Endothelial cell of umbilical vein (primary cell): ENCODE data around the gene ZMIZ1. TPM values are rescaled to one million over a fixed set of nuclear protein-coding genes. Genes with fewer than 3 reads are reported as not detected.

Experiments
- BruUV-seq: library from RNA; stranded (reverse); fragments of 400-500 nt; replicated peaks from 2 replicates; lab custom pipeline; 2021; lab: Mats Ljungman, UMichigan
- CTCF ChIA-PET: fragments of 300-600, 350-600 bp; sonication (Branson Sonifier 250); formaldehyde crosslinking; loops from one replicate; lab custom pipeline; 2021; ENCODE audit warnings: antibody characterized with exemption, inconsistent platforms; lab: Charles Lee
- POLR2A ChIA-PET: fragments of 300-600, 350-600 bp; sonication (Branson Sonifier 250); formaldehyde crosslinking; loops from one replicate; lab custom pipeline; 2021; ENCODE audit warnings: antibody characterized with exemption, inconsistent platforms; lab: Charles Lee
- DNase-seq: peaks from one replicate; pipeline ENCODE4 v3.0.0-alpha.2; 2011; ENCODE audit warnings: low read depth, low spot score
- FAIRE-seq: peaks from 2 replicates; lab custom pipeline; 2011; peaks lifted over from hg19 to GRCh38; lab: Jason Lieb, UNC
- H2AFZ ChIP-seq: 2 replicates; pipeline ENCODE4 v1.6.0; 2012; ENCODE audit warnings: low read depth, low read length, control low read depth, inconsistent platforms
- H3K27ac ChIP-seq: 2 replicates; pipeline ENCODE4 v1.5.1; 2011; ENCODE audit warnings: low read depth, mild to moderate bottlenecking, control low read depth, low read length, moderate library complexity; ENCODE audit not compliant: insufficient read depth
- H3K27me3 ChIP-seq, 2 experiments: 2 replicates each; pipeline versions ENCODE4 v1.6.0 to v1.6.1; 2011; ENCODE audit warnings: low read length in 2 of 2, mixed read lengths in 1 of 2; ENCODE audit not compliant: control insufficient read depth in 2 of 2, insufficient read depth in 2 of 2
- H3K36me3 ChIP-seq, 2 experiments: 2 replicates in 1 of 2; 3 replicates in 1 of 2; pipeline ENCODE4 v1.5.1; 2011; ENCODE audit warnings: low read length in 2 of 2, mild to moderate bottlenecking in 1 of 2, moderate library complexity in 1 of 2; ENCODE audit not compliant: control insufficient read depth in 2 of 2, insufficient read depth in 2 of 2; ENCODE audit errors: extremely low read depth in 1 of 2
- H3K4me1 ChIP-seq: 3 replicates; pipeline ENCODE4 v1.5.1; 2011; ENCODE audit warnings: mild to moderate bottlenecking, low read length; ENCODE audit not compliant: control insufficient read depth, insufficient read depth; ENCODE audit errors: extremely low read depth
- H3K4me2 ChIP-seq: 2 replicates; pipeline ENCODE4 v1.6.1; 2011; ENCODE audit warnings: low read length, control low read depth, mixed read lengths; ENCODE audit not compliant: insufficient read depth
- H3K4me3 ChIP-seq, 3 experiments: fragments of 200-600 bp in 1 of 3; sonication (generic), shearing (Covaris generic) in 1 of 3; replicated peaks in 1 of 3; 2 replicates each; pipeline ENCODE4 v1.5.1; 2011 to 2016; ENCODE audit warnings: control low read depth in 3 of 3, low read length in 3 of 3, mild to moderate bottlenecking in 2 of 3, inconsistent platforms in 1 of 3, low read depth in 1 of 3, moderate library complexity in 1 of 3; ENCODE audit not compliant: insufficient read depth in 1 of 3
- H3K79me2 ChIP-seq: 2 replicates; pipeline ENCODE4 v1.6.0; 2012; ENCODE audit warnings: low read length, inconsistent platforms; ENCODE audit not compliant: control insufficient read depth, insufficient read depth
- H3K9ac ChIP-seq: replicated peaks from 2 replicates; pipeline ENCODE3; 2011; ENCODE audit warnings: low read length, control low read depth; ENCODE audit not compliant: insufficient read depth; ENCODE audit errors: extremely low read depth
- H3K9me1 ChIP-seq: replicated peaks from 3 replicates; pipeline ENCODE4 v1.6.0; 2011; ENCODE audit warnings: mild to moderate bottlenecking, low read length; ENCODE audit not compliant: control insufficient read depth, insufficient read depth; ENCODE audit errors: extremely low read depth
- H3K9me3 ChIP-seq: replicated peaks from 2 replicates; pipeline ENCODE4 v1.5.1; 2012; ENCODE audit warnings: low read length, inconsistent platforms; ENCODE audit not compliant: control insufficient read depth, insufficient read depth
- H4K20me1 ChIP-seq: replicated peaks from 2 replicates; pipeline ENCODE3; 2011; ENCODE audit warnings: mild to moderate bottlenecking, low read length; ENCODE audit not compliant: control insufficient read depth, insufficient read depth; ENCODE audit errors: extremely low read depth
- EZH2 ChIP-seq: IDR thresholded peaks from 2 replicates; pipeline ENCODE4 v1.6.1; 2012; ENCODE audit warnings: borderline replicate concordance, low read depth, mild to moderate bottlenecking, moderate library complexity, low read length, inconsistent platforms; ENCODE audit not compliant: severe bottlenecking
- FOS ChIP-seq: IDR thresholded peaks from 2 replicates; pipeline ENCODE4 v1.6.1; 2011; ENCODE audit warnings: mild to moderate bottlenecking, low read length, moderate library complexity, borderline replicate concordance; ENCODE audit not compliant: insufficient read depth
- JUN ChIP-seq: IDR thresholded peaks from 2 replicates; pipeline ENCODE4 v1.6.1; 2011; ENCODE audit warnings: borderline replicate concordance, low read depth; ENCODE audit not compliant: insufficient read length, insufficient read depth
- MYC ChIP-seq: IDR thresholded peaks from one replicate; pipeline ENCODE4 v1.6.1; 2011; ENCODE audit warnings: mild to moderate bottlenecking, low read depth, low read length
- POLR2A ChIP-seq: IDR thresholded peaks from 2 replicates; pipeline ENCODE4 v1.6.1; 2012; ENCODE audit warnings: low read depth, mild to moderate bottlenecking, control low read depth, low read length
- POLR2AphosphoS5 ChIP-seq: IDR thresholded peaks from 2 replicates; pipeline ENCODE4 v1.6.1; 2012; ENCODE audit warnings: low read depth, mild to moderate bottlenecking, control low read depth, low read length, moderate library complexity; ENCODE audit not compliant: insufficient read depth
- dilution Hi-C: fragments of 300-500 bp; cut with MboI; formaldehyde crosslinking; loops from one replicate; pipeline ENCODE4 v1.15.0; 2019; ENCODE audit warnings: low sequenced_read_pairs; ENCODE audit not compliant: extremely low pct_ligation_motif_present
- intact Hi-C: fragments of 100-400 bp; cut with micrococcal nuclease; formaldehyde crosslinking; loops from one replicate; pipeline ENCODE4 v1.10.0; 2022
- polyA plus RNA-seq, 4 experiments: library from polyadenylated mRNA; depleted of rRNA in 3 of 4; stranded (reverse) in 3 of 4; unstranded in 1 of 4; fragments of >200 nt; gene quantifications; 2 replicates each; pipeline versions ENCODE4 v1.2.1 to v1.2.3, GENCODE V29; 2011 to 2012; ENCODE audit warnings: missing spikeins in 1 of 4
- total RNA-seq: library from RNA; stranded (reverse); gene quantifications from 2 replicates; pipeline ENCODE4 v1.2.3, GENCODE V29; 2021
- TF ChIP-seq, protein P1 (sequence below): IDR thresholded peaks from 2 replicates; pipeline ENCODE4 v1.6.1; 2011; ENCODE audit not compliant: insufficient read depth, insufficient read length
- TF ChIP-seq, protein P2 (sequence below), 2 donors: IDR thresholded peaks; 1 replicate in 1 of 2; 2 replicates in 1 of 2; pipeline ENCODE4 v1.5.1; 2011; ENCODE audit warnings: low read length in 2 of 2, mild to moderate bottlenecking in 2 of 2, moderate library complexity in 2 of 2, control low read depth in 1 of 2, inconsistent platforms in 1 of 2, low read depth in 1 of 2; ENCODE audit not compliant: insufficient read depth in 1 of 2; ENCODE audit errors: extremely low read depth in 1 of 2

The ZMIZ1 gene
- total and polyA plus RNA-seq, 2 donors (not counting 3 experiments of a cell fraction or from before 2014, with no cell fraction given), result 12.5 to 46.7 TPM

DNA sequence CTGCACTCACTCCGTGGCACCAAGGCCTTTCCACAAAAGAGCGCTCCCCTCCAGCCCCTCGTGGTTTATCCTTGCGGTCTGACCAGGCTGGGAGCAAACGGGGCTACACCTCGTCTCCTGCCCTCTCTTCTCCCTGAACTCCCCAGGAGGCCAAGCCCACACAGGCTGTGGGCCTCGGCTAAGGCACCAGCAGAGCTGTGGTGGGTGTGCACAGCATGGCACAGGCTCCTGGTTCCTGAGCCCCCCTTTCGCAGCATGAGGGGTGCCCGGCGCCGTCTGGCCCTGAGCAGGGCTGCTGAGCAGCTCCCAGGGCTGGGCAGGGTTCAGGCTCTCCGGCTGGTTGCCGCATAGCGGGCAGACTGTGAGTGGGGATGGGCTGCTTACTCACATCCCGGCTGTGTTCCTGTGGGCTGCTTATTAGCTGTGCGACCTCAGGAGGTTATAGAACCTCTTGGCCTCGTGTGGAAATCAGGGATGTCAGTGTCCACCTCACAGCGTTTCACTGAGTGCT lies 90.4 kb downstream of the ZMIZ1 start:
- FAIRE-seq (peak; percentile 96), DNase-seq (peak; percentile 86)
- CTCF ChIA-PET, result interaction anchor here (0.9 to 4.7 kb wide), 9 partner anchors 8 to 92 kb away, joined by 3 to 41 read pairs (median 5); no protein-coding TSS in a partner anchor
- peaks cover 0 to 10% of the 10 kb centered on the region in 2 experiments for H3K36me3 ChIP-seq
- H3K4me3 ChIP-seq, result no peak overlapping the region
- peaks cover 37% of the 10 kb centered on the region for H3K79me2 ChIP-seq
- POLR2A ChIA-PET, result no interaction called here
- dilution Hi-C loops (no loop called here), intact Hi-C loops (loop anchor here (1.0 to 5.0 kb wide), 4 partner anchors 18 to 92 kb away; no protein-coding TSS in a partner anchor)
- H3K9me1 ChIP-seq, result no peaks in the 10 kb centered on the region
- no TSS peak for BruUV-seq
- TF ChIP-seq JUN (no peak), FOS (peak; percentile 72), POLR2A (peak; percentile 34), MYC (peak; percentile 65), POLR2AphosphoS5 (peak; percentile 60)
- TF ChIP-seq, protein P1, sequence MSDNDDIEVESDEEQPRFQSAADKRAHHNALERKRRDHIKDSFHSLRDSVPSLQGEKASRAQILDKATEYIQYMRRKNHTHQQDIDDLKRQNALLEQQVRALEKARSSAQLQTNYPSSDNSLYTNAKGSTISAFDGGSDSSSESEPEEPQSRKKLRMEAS, result no peak
- no peak overlapping the region for H2AFZ ChIP-seq
- H3K9ac ChIP-seq, result peak overlapping the region; percentile 67
- H3K4me1 ChIP-seq, result peaks cover 57% of the 10 kb centered on the region
- H3K4me2 ChIP-seq, result peak overlapping the region; percentile 33
- peak overlapping the region; percentile 95 for H3K27ac ChIP-seq
- H3K27me3 ChIP-seq, result no peaks in the 10 kb centered on the region
- H4K20me1 ChIP-seq, result no peaks in the 10 kb centered on the region
- H3K9me3 ChIP-seq, result no peaks in the 10 kb centered on the region

DNA sequence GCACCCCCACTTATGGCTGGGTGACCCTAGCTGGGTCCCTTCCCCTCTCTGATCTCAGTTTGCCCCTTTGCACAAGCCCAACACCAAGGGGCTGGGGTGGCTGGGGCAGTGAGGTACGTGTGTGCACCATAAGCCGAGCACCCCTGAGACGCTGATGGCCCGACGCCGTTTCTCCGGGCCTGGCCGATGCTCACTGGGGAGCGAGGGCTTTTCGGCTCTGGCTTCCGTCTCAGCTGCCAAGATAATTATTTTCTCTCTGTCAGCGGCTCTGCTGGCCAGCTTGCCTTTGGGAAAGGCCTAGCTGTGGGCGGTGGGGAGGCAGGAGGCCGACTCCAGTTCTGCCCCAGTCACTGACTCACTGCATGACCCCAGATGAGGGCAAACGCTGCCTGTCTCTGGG lies 91.0 kb downstream of the ZMIZ1 start:
- Histone ChIP-seq H3K4me1 (peaks cover 52% of the 10 kb centered on the region), H4K20me1 (no peaks in the 10 kb centered on the region), H3K27me3 (no peaks in the 10 kb centered on the region), H3K9me3 (no peaks in the 10 kb centered on the region), H3K4me3 (no peak overlapping the region), H3K9ac (peak overlapping the region; percentile 49), H3K9me1 (no peaks in the 10 kb centered on the region), H3K4me2 (peak overlapping the region; percentile 33), H2AFZ (no peak overlapping the region), H3K27ac (peak overlapping the region; percentile 95), H3K36me3 (peaks cover 0 to 13% of the 10 kb centered on the region in 2 experiments), H3K79me2 (peaks cover 37% of the 10 kb centered on the region)
- DNase-seq (peak; percentile 74), FAIRE-seq (no peak)
- TF ChIP-seq FOS (no peak), JUN (no peak), MYC (no peak), POLR2A (no peak), EZH2 (no peak)
- TF ChIP-seq, protein P1, result no peak
- TF ChIP-seq, protein P2, sequence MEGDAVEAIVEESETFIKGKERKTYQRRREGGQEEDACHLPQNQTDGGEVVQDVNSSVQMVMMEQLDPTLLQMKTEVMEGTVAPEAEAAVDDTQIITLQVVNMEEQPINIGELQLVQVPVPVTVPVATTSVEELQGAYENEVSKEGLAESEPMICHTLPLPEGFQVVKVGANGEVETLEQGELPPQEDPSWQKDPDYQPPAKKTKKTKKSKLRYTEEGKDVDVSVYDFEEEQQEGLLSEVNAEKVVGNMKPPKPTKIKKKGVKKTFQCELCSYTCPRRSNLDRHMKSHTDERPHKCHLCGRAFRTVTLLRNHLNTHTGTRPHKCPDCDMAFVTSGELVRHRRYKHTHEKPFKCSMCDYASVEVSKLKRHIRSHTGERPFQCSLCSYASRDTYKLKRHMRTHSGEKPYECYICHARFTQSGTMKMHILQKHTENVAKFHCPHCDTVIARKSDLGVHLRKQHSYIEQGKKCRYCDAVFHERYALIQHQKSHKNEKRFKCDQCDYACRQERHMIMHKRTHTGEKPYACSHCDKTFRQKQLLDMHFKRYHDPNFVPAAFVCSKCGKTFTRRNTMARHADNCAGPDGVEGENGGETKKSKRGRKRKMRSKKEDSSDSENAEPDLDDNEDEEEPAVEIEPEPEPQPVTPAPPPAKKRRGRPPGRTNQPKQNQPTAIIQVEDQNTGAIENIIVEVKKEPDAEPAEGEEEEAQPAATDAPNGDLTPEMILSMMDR (IDR thresholded peaks at IDR 0.05; ENCODE audit: extremely low read depth in 1 of 2, insufficient read depth in 1 of 2, low read depth in 1 of 2, low read length in 2 of 2), result no peak
- dilution Hi-C loops, result no loop called here
- BruUV-seq, result no TSS peak
- ChIA-PET CTCF (interaction anchor here (0.9 to 4.7 kb wide), 6 partner anchors 9 to 43 kb away, joined by 3 to 41 read pairs (median 9); no protein-coding TSS in a partner anchor), POLR2A (no interaction called here)
- intact Hi-C loops, result loop anchor here (1.0 to 5.0 kb wide), 4 partner anchors 18 to 92 kb away; no protein-coding TSS in a partner anchor
